Ureter (tissue), 1 donor: ENCODE measurements around the gene OR2T5. TPM values are rescaled to one million over a fixed set of nuclear protein-coding genes. Genes with fewer than 3 reads are reported as not detected.
"Not testable (repeated sequence)": the region's sequence is repeated elsewhere in the genome, so short reads cannot be mapped to it uniquely, and the experiment has no call there.

ENCODE experiments used
- DNase-seq: peaks from one replicate; pipeline ENCODE4 v3.0.0-alpha.2; 2020; ENCODE audit warnings: low spot score
- total RNA-seq: library from RNA; stranded (reverse); gene quantifications from one replicate; pipeline ENCODE4 v1.2.4, GENCODE V29; 2023
- donor health status: DM: yes; HTN: yes; CAD: no.

The OR2T5 gene, protein sequence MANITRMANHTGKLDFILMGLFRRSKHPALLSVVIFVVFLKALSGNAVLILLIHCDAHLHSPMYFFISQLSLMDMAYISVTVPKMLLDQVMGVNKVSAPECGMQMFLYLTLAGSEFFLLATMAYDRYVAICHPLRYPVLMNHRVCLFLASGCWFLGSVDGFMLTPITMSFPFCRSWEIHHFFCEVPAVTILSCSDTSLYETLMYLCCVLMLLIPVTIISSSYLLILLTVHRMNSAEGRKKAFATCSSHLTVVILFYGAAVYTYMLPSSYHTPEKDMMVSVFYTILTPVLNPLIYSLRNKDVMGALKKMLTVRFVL
- total RNA-seq, result not detected

- not testable (repeated sequence) for DNase-seq
Measured at GRCh38 chr1:248488289-248488688, at the start of gene OR2T5. OR2T5 (plus strand) TSS chr1:248488589; CDS start chr1:248488589, 0 bp downstream.

- not testable (repeated sequence) for DNase-seq
Measured at GRCh38 chr1:248438668-248439067, 49.7 kb upstream of the OR2T5 start.

DNA sequence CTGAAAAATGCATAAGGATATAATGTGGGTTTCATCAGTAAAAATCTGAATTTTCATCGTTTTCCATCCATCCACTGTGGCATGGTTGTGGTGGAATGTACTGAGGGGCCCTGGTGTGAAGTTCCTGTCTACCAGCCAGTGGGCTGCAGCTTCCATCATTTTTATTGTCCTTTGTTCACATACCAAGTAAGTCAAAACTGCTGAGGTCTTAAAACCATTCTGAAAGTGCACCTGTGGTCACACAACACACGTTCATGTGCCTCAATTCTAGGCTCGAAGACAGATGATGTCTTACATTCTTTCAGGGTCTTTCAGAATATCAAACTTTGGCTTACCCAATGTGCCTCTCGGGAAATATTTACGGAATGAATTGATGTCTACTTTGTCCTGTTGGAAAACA is 49.1 kb upstream of the OR2T5 start:
- DNase-seq, result not testable (repeated sequence)

DNA sequence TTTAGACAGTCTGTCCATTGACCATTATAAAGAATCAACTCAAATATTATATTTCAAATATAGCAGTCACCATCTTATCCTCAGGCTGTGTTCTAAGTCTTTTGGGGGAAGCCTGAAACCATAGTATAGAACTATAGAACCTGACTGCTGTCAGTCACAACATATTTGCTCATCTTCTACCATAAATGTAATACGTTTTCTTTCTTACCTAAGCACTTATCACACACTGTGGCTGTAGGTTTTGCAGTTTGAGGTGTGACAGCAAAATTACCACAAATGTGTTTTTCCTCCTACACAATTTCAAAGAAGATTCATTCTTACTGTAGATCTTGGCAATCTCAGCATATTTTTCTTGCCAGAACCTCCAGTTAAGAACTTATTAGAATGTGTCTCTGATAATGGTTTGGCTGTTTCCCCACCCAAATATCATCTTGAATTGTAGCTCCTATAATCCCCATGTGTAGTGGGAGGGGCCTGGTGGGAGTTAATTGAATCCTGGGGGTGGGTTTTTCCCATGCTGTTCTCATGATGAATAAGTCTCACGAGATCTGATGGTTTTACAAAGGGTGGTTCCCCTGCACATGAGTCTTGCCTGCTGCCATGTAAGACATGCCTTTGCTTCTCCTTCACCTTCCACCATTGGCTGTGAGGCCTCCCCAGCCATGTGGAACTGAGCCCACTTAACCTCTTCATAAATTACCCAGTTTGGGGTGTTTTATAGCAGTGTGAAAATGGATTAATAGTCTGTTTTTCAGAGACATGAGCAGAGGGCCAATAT is 45.7 kb upstream of the OR2T5 start:
- DNase-seq, result not testable (repeated sequence)

GRCh38 chr1:248444603-248445002 is 43.8 kb upstream of the OR2T5 start:
- not testable (repeated sequence) for DNase-seq

- DNase-seq, result not testable (repeated sequence)
Measured at GRCh38 chr1:248445399-248445798, 43.0 kb upstream of the OR2T5 start, which contains the start of gene OR2T2. OR2T2 (plus strand) TSS chr1:248445637; CDS start chr1:248452798, 7,161 bp downstream.

DNA sequence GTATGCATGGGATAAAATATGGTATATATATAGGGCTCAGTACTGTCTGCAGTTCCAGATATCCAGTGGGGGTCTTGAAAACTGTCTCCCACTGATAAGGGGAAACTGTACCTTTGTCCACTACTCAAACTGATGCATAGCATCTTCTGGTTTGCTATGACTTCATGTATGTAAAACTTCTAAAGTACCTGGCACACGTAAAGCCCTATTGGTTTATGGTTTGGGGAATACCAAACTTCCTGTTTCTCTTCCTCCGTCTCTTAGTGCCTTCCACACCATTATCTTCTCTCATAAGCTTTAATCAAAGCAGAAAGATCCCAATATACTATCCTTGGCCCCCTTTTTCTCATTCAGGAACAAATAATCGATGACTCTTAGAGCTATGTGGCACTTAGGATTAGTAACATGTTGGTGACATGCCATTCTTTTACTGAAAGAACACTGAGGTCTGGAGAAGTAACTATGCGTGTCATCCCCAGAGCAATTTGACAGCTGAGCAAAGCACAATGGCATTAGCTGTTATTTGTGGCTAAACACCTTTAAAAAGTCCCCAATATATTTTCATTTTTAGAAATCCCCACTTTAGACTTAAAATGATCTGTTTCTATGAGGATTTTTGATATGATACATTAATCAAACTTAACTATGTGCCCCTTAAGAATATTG is 39.8 kb upstream of the OR2T5 start:
- DNase-seq, result not testable (repeated sequence)

GRCh38 chr1:248449821-248450465 is 38.4 kb upstream of the OR2T5 start:
- DNase-seq, result not testable (repeated sequence)

DNA sequence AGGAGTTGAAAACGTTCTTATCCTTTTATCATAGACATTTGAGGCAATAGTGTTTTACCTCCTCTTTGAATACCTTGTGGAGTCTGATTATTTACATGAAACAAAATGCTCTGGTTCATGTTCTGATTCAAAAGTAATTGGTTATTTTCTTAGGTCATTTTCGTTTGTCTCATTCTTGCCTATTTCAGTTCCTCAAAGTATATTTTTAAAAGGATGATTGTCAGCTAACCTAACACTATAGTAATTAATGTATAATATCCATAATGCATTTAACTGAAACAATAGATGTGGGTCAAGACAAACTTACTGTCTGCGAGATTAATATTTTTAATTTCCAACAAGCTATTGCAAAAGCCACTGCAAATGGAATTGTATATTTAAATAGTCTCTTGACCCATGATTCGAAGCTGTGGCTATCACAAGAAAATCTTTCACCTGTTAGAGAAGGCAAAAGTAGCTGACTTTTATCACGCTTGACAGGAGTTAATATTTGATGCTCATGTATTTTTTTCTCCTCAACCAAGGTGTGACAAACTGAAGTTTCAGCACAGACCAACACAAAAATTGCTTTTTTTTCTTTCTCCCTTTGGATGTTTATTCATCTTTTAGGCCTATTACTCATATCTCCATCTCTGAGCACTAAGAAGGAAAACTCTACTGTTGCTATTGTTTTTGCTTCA is 37.8 kb upstream of the OR2T5 start:
- not testable (repeated sequence) for DNase-seq

- not testable (repeated sequence) for DNase-seq
Measured at GRCh38 chr1:248453619-248454018, 34.8 kb upstream of the OR2T5 start.

DNA sequence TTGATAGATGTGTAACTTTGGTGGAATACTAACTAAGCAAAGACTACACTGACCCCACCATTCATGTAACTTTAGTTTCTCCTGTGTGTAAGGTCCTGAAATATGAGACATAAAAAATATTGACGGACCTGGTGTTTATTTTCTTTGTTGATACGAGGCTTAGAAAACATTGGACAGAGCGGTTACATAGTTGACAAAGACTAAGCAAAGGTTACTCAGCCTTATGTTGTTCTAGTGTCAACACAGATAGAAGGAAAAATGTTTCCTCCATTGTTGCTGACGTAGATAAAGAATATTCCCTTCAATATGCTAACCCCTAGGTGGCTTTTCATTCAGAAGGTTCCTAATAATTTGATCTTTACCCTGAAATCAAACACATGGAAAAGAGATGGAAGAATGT is 33.3 kb upstream of the OR2T5 start:
- DNase-seq, result not testable (repeated sequence)

DNA sequence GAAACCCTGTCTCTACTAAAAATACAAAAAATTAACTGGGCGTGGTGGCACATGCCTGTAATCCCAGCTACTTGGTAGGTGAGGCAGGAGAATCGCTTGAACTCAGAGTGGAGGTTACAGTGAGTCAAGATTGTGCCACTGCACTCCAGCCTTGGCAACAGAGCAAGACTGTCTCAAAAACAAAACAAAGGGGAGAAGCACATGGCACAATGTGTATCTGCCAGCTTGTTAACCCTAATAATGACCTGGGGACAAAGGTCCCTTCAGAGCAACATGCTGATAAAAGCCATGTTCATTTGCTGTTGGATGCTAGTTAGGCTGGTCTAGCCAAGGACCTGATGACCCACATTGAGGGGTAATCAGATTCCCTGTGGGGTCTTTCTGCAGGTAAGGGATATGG is 31.8 kb upstream of the OR2T5 start:
- DNase-seq, result not testable (repeated sequence)

- DNase-seq, result not testable (repeated sequence)
Measured at GRCh38 chr1:248459117-248459516, 29.3 kb upstream of the OR2T5 start.

- no peak for DNase-seq
Measured at GRCh38 chr1:248471154-248471553, 17.2 kb upstream of the OR2T5 start.

DNA sequence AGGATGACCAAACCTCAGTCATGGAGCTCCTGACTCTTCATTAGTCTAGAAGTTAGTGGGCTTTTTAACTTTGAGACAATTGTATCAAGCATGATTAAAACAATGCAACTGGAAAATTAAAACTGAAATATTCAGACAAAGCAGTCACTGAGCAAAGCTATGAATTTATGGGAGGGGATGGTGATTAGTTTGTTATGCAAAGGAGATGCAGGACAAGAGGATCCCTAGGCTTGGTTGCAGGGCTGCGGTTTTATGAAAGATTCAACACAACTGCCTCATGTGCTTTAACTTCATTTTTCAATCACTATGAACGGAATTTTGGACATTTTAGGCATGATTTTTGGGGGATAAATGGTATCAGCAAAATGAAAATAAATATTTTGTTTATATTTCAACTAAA is 16.3 kb upstream of the OR2T5 start:
- not testable (repeated sequence) for DNase-seq

GRCh38 chr1:248473051-248473450 is 15.3 kb upstream of the OR2T5 start, which contains the start of gene OR2T3:
OR2T3 (plus strand) TSS chr1:248473351; CDS start chr1:248473351, 0 bp downstream.
- DNase-seq, result not testable (repeated sequence)

DNA sequence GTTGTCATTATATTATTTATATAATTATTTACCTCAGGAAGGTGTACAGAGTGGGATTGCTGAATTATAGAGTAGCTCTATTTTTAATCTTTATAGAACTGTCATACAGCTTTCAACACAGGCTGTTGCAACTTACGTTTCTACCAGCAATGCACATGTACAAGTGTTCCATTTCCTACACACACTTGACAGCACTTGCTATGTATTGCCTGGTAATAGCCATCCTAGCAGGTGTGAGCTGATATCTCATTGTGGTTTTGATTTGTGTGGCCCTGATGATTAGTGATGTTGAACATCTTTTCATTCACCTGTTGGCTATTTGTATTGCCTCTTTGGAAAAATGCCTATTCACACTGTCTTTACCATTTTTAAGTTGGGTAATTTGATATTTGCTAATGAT is 12.7 kb upstream of the OR2T5 start:
- not testable (repeated sequence) for DNase-seq

GRCh38 chr1:248481686-248482579 is 6.5 kb upstream of the OR2T5 start:
- not testable (repeated sequence) for DNase-seq

DNA sequence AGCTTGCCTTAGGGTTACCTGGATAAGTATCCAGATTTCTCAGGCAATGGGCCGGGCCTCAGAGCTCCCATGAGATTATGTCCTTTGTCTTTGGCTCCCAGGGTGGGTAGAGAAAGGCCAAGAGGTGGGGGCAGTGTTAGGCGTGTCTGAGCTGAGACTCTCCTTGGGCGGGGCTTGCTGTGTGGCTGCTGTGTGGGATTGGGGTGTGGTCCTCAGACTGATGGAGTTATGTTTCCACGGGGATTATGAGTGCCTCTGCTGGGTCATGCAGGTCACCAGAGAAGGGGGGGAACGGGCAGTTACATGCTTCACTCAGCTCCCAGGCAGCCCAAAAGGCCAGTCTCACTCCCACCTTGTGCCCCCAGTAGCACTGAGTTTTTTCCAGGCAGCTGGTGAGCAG is 8.3 kb downstream of the OR2T5 start:
- DNase-seq, result not testable (repeated sequence)
